ENCODE measurements around the gene MARS2.
"Not testable (repeated sequence)": the region's sequence is repeated elsewhere in the genome, so short reads cannot be mapped to it uniquely, and the experiment has no call there.

The MARS2 gene

DNA sequence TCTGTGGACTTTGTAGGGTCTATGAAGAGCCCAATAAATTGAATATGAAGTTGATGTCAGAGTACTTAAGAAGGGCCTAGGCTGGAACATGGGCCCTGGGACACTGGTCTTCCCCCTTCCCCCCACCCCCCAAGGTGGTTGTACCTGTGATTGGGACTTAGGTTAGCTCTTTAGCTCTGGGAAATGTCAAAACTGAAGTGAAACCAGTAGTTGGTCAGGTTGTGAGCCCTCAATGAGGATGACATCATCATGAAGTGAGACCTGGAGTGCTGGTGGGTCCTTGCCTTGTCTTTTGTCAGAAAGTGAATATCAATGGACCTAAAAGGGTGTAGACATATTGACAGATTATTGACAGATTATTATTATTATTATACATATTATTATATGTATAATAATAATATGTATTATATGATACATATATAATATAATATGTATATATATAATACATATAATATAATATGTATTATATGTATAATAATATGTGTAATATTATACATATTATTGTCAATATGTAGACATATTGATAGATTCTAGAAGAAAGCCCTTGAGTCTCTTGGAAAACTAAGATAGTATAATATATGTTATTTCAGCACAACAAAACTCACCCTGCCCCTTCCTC, 5.4 kb downstream of the MARS2 start:
- Mint-ChIP-seq H3K27me3 (no peaks in the 10 kb centered on the region), H3K36me3 (ENCODE audit: insufficient read depth) (peaks cover 16% of the 10 kb centered on the region), H3K9me3 (no peaks in the 10 kb centered on the region), H3K4me1 (ENCODE audit: low read depth in 2 of 2) (peaks cover 39 to 52% of the 10 kb centered on the region in 2 donors), H3K27ac (no peak overlapping the region), H3K4me3 (no peak overlapping the region)
- no peak for ATAC-seq (replicated peaks)
- no peak for DNase-seq

DNA sequence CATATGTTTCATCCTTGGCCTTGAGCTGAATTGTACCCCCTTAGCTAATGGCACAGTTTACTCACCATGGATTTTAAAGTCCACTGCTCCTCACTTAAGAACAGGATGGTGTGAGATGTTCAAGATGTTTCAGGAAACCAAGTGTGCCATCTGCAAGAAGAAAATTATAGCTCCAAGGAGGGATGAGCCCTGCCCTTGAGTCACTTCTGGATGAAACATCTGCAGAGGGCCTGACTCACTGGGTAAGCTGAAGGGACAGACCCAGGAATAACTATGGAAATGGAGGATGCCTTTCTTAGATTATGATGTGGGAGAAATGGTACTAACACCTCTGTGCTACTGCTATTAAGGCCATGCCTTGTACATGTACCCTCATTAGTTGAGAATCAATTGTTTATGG, 6.4 kb downstream of the MARS2 start:
- Mint-ChIP-seq H3K36me3 (ENCODE audit: insufficient read depth) (peaks cover 17% of the 10 kb centered on the region), H3K4me1 (ENCODE audit: low read depth in 2 of 2) (peaks cover 31 to 44% of the 10 kb centered on the region in 2 donors), H3K27me3 (no peaks in the 10 kb centered on the region), H3K9me3 (no peaks in the 10 kb centered on the region), H3K4me3 (no peak overlapping the region), H3K27ac (no peak overlapping the region)
- ATAC-seq (replicated peaks) (no peak), DNase-seq (no peak)

DNA sequence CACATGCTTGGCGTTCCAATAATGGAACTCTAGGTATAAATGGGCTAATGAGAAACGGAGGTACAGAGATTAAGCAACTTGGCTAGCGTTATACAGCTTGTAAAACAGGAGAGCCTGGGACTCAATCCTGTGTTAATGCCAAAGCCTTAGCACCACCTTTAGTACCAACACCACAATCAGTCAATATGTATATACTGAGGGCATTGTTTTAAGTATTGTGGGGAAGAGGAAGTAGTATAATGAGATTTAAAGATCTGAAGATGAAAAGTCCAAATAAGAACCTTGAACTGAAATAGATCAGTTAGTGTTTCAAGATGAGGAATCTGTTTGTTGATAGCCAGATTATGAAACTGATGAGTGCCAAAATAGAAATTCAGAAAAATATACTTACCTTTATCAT, 8.1 kb downstream of the MARS2 start:
- Mint-ChIP-seq H3K4me3 (no peak overlapping the region), H3K4me1 (ENCODE audit: low read depth in 2 of 2) (peaks cover 21 to 31% of the 10 kb centered on the region in 2 donors), H3K36me3 (ENCODE audit: insufficient read depth) (peaks cover 17% of the 10 kb centered on the region), H3K27ac (no peak overlapping the region), H3K27me3 (no peaks in the 10 kb centered on the region), H3K9me3 (no peaks in the 10 kb centered on the region)
- ATAC-seq (replicated peaks) (no peak), DNase-seq (no peak)

DNA sequence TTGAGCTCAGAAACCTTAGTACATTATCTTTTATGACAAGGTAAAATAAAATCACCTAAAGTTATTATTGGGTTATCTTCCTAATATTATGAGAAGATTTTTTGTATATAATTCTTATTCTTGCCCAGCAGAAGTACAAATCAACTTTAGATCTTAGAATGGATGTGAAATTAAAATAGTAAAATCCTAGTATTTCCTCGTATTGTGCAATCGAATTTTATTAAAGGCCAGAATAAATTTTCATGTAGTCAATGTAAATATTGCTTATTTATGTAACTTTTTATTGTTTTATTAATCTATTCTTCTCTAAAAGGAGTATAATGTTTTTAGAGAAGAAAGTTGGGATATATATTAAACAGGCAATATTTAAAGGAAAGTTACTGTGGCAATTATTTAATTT, 12.7 kb downstream of the MARS2 start:
- H3K27ac Mint-ChIP-seq = no peak overlapping the region
- H3K4me1 Mint-ChIP-seq (ENCODE audit: low read depth in 2 of 2) = peaks cover 2 to 4% of the 10 kb centered on the region in 2 donors
- no peak for ATAC-seq (replicated peaks)

DNA sequence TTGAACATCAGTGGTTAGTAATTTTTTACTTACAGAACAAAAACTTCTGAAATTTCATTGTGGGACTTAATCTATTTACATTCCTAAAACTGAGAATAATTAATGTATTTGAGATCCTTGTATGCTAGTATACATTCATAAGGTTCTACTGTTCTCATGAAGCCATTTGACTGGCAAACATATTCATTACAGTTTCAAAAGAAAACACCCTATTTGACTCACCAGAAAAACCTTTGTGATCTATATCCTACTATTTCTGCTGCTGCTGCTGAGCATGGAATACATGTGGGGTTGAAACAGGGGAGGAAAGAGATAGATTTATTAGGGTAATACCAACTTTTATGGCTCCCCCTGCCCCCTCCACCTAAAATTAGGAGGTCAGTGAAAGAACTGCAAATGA, 21.8 kb downstream of the MARS2 start:
- Mint-ChIP-seq H3K9me3 (peaks cover 2 to 10% of the 10 kb centered on the region in 2 donors), H3K4me1 (ENCODE audit: low read depth in 2 of 2) (no peaks in the 10 kb centered on the region), H3K36me3 (ENCODE audit: insufficient read depth) (no peaks in the 10 kb centered on the region), H3K27ac (no peak overlapping the region), H3K27me3 (peaks cover 9% of the 10 kb centered on the region in 2 donors), H3K4me3 (no peak overlapping the region)
- no peak for ATAC-seq (replicated peaks)
- no peak for DNase-seq

More for the DNA sequence above, 12.7 kb downstream of the MARS2 start:
- H3K9me3 Mint-ChIP-seq = no peaks in the 10 kb centered on the region
- no peak for DNase-seq
- H3K36me3 Mint-ChIP-seq (ENCODE audit: insufficient read depth) = peaks cover 9% of the 10 kb centered on the region
- no peak overlapping the region for H3K4me3 Mint-ChIP-seq
- no peaks in the 10 kb centered on the region for H3K27me3 Mint-ChIP-seq

DNA sequence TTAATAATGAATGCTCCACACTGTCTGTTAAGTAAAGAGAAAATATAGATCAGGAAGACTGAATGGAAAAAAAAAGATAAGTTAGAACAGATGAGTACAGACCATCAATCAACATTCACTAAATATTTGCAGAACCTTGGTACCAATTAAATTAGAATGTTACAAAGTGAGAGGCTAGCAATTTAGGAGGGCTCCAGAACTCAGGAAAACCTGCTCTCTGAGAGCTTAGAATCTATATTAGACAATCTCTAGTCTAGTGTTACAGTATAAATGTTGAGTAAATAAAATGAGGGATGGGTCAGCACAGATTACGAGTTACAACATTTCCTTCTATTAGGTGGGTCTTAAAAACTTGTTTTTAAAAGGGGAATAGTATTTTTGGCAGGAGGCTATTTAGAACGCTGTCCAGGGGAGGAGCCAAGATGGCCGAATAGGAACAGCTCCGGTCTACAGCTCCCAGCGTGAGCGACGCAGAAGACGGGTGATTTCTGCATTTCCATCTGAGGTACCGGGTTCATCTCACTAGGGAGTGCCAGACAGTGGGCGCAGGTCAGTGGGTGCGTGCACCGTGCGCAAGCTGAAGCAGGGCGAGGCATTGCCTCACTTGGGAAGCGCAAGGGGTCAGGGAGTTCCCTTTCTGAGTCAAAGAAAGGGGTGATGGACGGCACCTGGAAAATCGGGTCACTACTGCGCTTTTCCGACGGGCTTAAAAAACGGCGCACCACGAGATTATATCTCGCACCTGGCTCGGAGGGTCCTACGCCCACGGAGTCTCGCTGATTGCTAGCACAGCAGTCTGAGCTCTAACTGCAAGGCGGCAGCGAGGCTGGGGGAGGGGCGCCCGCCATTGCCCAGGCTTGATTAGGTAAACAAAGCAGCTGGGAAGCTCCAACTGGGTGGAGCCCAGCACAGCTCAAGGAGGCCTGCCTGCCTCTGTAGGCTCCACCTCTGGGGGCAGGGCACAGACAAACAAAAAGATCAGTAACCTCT, 23.7 kb downstream of the MARS2 start:
- H3K36me3 Mint-ChIP-seq (ENCODE audit: insufficient read depth); H3K4me1 Mint-ChIP-seq (ENCODE audit: low read depth in 2 of 2); ATAC-seq (replicated peaks); H3K4me3 Mint-ChIP-seq; H3K27me3 Mint-ChIP-seq; DNase-seq; H3K27ac Mint-ChIP-seq: not testable (repeated sequence)
- H3K9me3 Mint-ChIP-seq = peaks cover 2 to 10% of the 10 kb centered on the region in 2 donors

DNA sequence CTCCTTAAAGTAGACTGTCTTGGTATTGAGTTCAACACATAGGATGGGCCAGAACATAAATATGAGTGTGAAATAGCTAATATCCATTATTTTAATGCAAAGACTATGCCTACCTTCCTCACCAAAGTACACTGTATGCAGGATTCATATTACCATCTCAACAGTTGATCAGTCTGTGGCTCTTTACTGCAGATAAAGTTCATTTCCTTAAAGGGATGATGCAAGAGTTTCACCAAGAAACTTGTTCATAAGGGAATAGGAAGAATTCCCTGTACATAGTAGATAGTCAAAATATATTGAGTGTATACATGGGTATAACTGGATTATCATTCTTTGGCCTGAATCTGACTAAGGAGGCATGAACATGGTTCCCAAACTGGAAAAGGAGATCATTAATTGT, 35.0 kb downstream of the MARS2 start:
- no peaks in the 10 kb centered on the region for H3K4me1 Mint-ChIP-seq (ENCODE audit: low read depth in 2 of 2)
- peaks cover 2% of the 10 kb centered on the region for H3K36me3 Mint-ChIP-seq (ENCODE audit: insufficient read depth)
- ATAC-seq (replicated peaks) = no peak
- no peak overlapping the region for H3K4me3 Mint-ChIP-seq
- no peak for DNase-seq
- H3K9me3 Mint-ChIP-seq = no peaks in the 10 kb centered on the region
- no peak overlapping the region for H3K27ac Mint-ChIP-seq
- H3K27me3 Mint-ChIP-seq = peaks cover 0 to 35% of the 10 kb centered on the region in 2 donors

All from effector memory CD8-positive, alpha-beta T cell (primary cell).